HepG2 (cell line): Measurements from ENCODE around the gene F8. TPM values are rescaled to one million over a fixed set of nuclear protein-coding genes. Genes with fewer than 3 reads are reported as not detected.
A peak's percentile ranks its signal among the peaks of the same experiment; 100 is the strongest.

Source experiments
- AGO2 ChIP-seq: fragments of 200-400 bp; formaldehyde crosslinking; optimal IDR thresholded peaks from 2 replicates; pipeline ENCODE3; 2017; ENCODE audit warnings: mild to moderate bottlenecking, low read depth, low read length, moderate library complexity
- HDAC2 ChIP-seq: sonication (generic); formaldehyde crosslinking; IDR thresholded peaks from 2 replicates; pipeline ENCODE4 v1.4.0; 2020; ENCODE audit warnings: missing genetic modification reagents
- MED1 ChIP-seq: sonication (generic); formaldehyde crosslinking; IDR thresholded peaks from 2 replicates; pipeline ENCODE4 v1.4.0; 2020; ENCODE audit warnings: missing genetic modification reagents
- PITX1 ChIP-seq: sonication (generic); formaldehyde crosslinking; IDR thresholded peaks from 2 replicates; pipeline ENCODE4 v1.5.1; 2020; ENCODE audit warnings: mild to moderate bottlenecking, missing genetic modification reagents
- ZNF335 ChIP-seq: sonication (generic); formaldehyde crosslinking; IDR thresholded peaks from 2 replicates; pipeline ENCODE4 v1.4.0; 2020; ENCODE audit warnings: missing genetic modification reagents
- polyA plus RNA-seq, 8 experiments: library from polyadenylated mRNA; depleted of rRNA in 3 of 8; stranded (reverse) in 7 of 8; unstranded in 1 of 8; fragments of >200 nt; fragmentation: Illumina TruSeq in 4 of 8; extraction: Trizol in 4 of 8; gene quantifications; 2 replicates each; pipeline versions ENCODE4 v1.2.1 to v1.2.3, GENCODE V29; 2011 to 2016; ENCODE audit warnings: low read depth in 4 of 8, missing spikeins in 1 of 8, mixed read lengths in 1 of 8; ENCODE audit not compliant: insufficient read depth in 1 of 8
- total RNA-seq, 5 experiments: library from RNA; depleted of rRNA; stranded (reverse); fragments of >200 nt; fragmentation: Illumina TruSeq; extraction: Trizol; gene quantifications; 2 replicates each; pipeline ENCODE4 v1.2.3, GENCODE V29; 2016; ENCODE audit warnings: low read depth in 1 of 5
- TF ChIP-seq, protein P1 (sequence below): sonication (generic); formaldehyde crosslinking; IDR thresholded peaks from 2 replicates; pipeline ENCODE4 v1.4.0; 2020; ENCODE audit warnings: mild to moderate bottlenecking, missing genetic modification reagents, borderline replicate concordance
- TF ChIP-seq, protein P2 (sequence below): sonication (generic); formaldehyde crosslinking; IDR thresholded peaks from 2 replicates; pipeline ENCODE4 v1.4.0; 2020; ENCODE audit warnings: missing genetic modification reagents
- TF ChIP-seq, protein P3 (sequence below): IDR thresholded peaks from 2 replicates; pipeline ENCODE4 v1.6.1; 2012; ENCODE audit warnings: low read depth, low read length, improper control_type of control experiment
- TF ChIP-seq, protein P4 (sequence below): IDR thresholded peaks from 2 replicates; pipeline ENCODE4 v1.6.1; 2016; ENCODE audit warnings: low read depth, missing genetic modification reagents, missing compliant biosample characterization
- TF ChIP-seq, protein P5 (sequence below): sonication (generic); formaldehyde crosslinking; conservative IDR thresholded peaks from 2 replicates; pipeline ENCODE4 v1.8.0; 2022; ENCODE audit warnings: mild to moderate bottlenecking, moderate library complexity, missing genetic modification reagents

Gene F8
- total and polyA plus RNA-seq, 2 of the 13 experiments (the other 11 are each of a cell fraction or from before 2014, with no cell fraction given): 0.29 to 0.61 TPM

DNA sequence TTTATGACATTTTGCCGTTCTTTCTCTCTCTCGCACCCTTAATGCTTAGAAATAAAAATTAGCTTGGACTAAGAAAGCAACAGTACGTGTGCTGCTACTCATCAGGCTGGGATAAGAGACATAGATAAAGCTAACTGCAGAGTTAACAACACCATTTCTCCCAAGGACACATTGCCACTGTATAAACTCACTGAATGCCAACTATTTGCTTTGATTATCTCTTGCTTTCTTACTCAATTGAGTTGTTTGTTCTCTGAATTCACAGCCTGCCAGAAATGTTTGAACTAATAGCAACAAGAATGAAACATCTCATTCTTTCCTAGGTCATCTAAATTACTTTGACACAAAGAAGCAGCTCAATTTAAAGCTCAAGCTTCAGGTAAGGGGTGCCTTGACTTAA is 34.6 kb downstream of the F8 start (continued):
- TF ChIP-seq, protein P1, sequence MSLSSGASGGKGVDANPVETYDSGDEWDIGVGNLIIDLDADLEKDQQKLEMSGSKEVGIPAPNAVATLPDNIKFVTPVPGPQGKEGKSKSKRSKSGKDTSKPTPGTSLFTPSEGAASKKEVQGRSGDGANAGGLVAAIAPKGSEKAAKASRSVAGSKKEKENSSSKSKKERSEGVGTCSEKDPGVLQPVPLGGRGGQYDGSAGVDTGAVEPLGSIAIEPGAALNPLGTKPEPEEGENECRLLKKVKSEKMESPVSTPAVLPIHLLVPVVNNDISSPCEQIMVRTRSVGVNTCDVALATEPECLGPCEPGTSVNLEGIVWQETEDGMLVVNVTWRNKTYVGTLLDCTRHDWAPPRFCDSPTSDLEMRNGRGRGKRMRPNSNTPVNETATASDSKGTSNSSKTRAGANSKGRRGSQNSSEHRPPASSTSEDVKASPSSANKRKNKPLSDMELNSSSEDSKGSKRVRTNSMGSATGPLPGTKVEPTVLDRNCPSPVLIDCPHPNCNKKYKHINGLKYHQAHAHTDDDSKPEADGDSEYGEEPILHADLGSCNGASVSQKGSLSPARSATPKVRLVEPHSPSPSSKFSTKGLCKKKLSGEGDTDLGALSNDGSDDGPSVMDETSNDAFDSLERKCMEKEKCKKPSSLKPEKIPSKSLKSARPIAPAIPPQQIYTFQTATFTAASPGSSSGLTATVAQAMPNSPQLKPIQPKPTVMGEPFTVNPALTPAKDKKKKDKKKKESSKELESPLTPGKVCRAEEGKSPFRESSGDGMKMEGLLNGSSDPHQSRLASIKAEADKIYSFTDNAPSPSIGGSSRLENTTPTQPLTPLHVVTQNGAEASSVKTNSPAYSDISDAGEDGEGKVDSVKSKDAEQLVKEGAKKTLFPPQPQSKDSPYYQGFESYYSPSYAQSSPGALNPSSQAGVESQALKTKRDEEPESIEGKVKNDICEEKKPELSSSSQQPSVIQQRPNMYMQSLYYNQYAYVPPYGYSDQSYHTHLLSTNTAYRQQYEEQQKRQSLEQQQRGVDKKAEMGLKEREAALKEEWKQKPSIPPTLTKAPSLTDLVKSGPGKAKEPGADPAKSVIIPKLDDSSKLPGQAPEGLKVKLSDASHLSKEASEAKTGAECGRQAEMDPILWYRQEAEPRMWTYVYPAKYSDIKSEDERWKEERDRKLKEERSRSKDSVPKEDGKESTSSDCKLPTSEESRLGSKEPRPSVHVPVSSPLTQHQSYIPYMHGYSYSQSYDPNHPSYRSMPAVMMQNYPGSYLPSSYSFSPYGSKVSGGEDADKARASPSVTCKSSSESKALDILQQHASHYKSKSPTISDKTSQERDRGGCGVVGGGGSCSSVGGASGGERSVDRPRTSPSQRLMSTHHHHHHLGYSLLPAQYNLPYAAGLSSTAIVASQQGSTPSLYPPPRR (CRISPR knock-in tag): peak; percentile 93
- TF ChIP-seq, protein P2, sequence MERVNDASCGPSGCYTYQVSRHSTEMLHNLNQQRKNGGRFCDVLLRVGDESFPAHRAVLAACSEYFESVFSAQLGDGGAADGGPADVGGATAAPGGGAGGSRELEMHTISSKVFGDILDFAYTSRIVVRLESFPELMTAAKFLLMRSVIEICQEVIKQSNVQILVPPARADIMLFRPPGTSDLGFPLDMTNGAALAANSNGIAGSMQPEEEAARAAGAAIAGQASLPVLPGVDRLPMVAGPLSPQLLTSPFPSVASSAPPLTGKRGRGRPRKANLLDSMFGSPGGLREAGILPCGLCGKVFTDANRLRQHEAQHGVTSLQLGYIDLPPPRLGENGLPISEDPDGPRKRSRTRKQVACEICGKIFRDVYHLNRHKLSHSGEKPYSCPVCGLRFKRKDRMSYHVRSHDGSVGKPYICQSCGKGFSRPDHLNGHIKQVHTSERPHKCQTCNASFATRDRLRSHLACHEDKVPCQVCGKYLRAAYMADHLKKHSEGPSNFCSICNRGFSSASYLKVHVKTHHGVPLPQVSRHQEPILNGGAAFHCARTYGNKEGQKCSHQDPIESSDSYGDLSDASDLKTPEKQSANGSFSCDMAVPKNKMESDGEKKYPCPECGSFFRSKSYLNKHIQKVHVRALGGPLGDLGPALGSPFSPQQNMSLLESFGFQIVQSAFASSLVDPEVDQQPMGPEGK (CRISPR knock-in tag): peak; percentile 26; the same call in 1 of the 2 replicates
- TF ChIP-seq HDAC2 (CRISPR knock-in tag): peak; percentile 71
- TF ChIP-seq, protein P3, sequence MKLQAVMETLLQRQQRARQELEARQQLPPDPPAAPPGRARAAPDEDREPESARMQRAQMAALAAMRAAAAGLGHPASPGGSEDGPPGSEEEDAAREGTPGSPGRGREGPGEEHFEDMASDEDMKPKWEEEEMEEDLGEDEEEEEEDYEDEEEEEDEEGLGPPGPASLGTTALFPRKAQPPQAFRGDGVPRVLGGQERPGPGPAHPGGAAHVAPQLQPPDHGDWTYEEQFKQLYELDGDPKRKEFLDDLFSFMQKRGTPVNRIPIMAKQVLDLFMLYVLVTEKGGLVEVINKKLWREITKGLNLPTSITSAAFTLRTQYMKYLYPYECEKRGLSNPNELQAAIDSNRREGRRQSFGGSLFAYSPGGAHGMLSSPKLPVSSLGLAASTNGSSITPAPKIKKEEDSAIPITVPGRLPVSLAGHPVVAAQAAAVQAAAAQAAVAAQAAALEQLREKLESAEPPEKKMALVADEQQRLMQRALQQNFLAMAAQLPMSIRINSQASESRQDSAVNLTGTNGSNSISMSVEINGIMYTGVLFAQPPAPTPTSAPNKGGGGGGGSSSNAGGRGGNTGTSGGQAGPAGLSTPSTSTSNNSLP: peak; percentile 66
- TF ChIP-seq PITX1 (CRISPR knock-in tag): 0 out of 2 replicates have a peak, but pooled peaks have one; percentile 48
- no peak for TF ChIP-seq AGO2
- TF ChIP-seq ZNF335 (CRISPR knock-in tag): no peak
- TF ChIP-seq, protein P4, sequence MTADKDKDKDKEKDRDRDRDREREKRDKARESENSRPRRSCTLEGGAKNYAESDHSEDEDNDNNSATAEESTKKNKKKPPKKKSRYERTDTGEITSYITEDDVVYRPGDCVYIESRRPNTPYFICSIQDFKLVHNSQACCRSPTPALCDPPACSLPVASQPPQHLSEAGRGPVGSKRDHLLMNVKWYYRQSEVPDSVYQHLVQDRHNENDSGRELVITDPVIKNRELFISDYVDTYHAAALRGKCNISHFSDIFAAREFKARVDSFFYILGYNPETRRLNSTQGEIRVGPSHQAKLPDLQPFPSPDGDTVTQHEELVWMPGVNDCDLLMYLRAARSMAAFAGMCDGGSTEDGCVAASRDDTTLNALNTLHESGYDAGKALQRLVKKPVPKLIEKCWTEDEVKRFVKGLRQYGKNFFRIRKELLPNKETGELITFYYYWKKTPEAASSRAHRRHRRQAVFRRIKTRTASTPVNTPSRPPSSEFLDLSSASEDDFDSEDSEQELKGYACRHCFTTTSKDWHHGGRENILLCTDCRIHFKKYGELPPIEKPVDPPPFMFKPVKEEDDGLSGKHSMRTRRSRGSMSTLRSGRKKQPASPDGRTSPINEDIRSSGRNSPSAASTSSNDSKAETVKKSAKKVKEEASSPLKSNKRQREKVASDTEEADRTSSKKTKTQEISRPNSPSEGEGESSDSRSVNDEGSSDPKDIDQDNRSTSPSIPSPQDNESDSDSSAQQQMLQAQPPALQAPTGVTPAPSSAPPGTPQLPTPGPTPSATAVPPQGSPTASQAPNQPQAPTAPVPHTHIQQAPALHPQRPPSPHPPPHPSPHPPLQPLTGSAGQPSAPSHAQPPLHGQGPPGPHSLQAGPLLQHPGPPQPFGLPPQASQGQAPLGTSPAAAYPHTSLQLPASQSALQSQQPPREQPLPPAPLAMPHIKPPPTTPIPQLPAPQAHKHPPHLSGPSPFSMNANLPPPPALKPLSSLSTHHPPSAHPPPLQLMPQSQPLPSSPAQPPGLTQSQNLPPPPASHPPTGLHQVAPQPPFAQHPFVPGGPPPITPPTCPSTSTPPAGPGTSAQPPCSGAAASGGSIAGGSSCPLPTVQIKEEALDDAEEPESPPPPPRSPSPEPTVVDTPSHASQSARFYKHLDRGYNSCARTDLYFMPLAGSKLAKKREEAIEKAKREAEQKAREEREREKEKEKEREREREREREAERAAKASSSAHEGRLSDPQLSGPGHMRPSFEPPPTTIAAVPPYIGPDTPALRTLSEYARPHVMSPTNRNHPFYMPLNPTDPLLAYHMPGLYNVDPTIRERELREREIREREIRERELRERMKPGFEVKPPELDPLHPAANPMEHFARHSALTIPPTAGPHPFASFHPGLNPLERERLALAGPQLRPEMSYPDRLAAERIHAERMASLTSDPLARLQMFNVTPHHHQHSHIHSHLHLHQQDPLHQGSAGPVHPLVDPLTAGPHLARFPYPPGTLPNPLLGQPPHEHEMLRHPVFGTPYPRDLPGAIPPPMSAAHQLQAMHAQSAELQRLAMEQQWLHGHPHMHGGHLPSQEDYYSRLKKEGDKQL (CRISPR knock-in tag): peak; percentile 91
- TF ChIP-seq, protein P5, sequence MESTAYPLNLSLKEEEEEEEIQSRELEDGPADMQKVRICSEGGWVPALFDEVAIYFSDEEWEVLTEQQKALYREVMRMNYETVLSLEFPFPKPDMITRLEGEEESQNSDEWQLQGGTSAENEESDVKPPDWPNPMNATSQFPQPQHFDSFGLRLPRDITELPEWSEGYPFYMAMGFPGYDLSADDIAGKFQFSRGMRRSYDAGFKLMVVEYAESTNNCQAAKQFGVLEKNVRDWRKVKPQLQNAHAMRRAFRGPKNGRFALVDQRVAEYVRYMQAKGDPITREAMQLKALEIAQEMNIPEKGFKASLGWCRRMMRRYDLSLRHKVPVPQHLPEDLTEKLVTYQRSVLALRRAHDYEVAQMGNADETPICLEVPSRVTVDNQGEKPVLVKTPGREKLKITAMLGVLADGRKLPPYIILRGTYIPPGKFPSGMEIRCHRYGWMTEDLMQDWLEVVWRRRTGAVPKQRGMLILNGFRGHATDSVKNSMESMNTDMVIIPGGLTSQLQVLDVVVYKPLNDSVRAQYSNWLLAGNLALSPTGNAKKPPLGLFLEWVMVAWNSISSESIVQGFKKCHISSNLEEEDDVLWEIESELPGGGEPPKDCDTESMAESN (CRISPR knock-in tag): no peak
- TF ChIP-seq MED1 (CRISPR knock-in tag): peak; percentile 59
